ENCODE measurements around the gene TECPR2. TPM values are rescaled to one million over a fixed set of nuclear protein-coding genes. Genes with fewer than 3 reads are reported as not detected.

The TECPR2 gene
- total RNA-seq, 1 donor from 2014 or later = 21.4 TPM

DNA sequence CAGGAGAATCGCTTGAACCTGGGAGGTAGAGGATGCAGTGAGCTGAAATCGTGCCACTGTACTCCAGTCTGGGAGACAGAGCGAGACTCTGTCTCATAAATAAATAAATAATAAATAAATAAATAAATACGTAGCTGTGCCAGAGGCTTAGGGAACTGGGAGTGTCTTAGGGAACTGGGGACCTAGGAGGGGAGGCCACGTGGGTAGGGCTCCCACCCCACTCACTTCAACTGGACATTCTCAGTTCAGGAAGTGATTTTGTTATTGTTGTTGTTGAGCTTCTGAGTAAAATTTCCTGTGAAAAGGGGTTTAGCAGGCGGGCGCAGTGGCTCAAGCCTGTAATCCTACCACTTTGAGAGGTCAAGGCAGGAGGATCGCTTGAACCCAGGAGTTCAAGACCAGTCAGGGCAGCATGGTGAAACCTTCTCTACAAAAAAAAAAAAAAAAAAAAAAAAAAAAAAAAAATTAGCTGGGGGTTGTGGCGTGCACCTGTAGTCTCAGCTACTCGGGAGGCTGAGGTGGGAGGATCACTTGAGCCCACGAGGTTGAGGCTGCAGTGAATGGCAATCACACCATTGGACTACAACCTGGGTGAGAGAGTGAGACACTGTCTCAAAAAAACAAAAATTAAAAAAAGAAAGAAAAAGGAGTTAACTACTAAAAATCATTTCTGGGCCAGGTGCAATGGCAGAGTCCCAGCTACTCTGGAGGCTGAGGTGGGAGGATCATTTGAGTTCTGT is 165.9 kb downstream of the TECPR2 start:
- H3K27ac ChIP-seq = no peak overlapping the region
- peaks cover 8% of the 10 kb centered on the region for H3K4me1 ChIP-seq
- TF ChIP-seq, protein P1, sequence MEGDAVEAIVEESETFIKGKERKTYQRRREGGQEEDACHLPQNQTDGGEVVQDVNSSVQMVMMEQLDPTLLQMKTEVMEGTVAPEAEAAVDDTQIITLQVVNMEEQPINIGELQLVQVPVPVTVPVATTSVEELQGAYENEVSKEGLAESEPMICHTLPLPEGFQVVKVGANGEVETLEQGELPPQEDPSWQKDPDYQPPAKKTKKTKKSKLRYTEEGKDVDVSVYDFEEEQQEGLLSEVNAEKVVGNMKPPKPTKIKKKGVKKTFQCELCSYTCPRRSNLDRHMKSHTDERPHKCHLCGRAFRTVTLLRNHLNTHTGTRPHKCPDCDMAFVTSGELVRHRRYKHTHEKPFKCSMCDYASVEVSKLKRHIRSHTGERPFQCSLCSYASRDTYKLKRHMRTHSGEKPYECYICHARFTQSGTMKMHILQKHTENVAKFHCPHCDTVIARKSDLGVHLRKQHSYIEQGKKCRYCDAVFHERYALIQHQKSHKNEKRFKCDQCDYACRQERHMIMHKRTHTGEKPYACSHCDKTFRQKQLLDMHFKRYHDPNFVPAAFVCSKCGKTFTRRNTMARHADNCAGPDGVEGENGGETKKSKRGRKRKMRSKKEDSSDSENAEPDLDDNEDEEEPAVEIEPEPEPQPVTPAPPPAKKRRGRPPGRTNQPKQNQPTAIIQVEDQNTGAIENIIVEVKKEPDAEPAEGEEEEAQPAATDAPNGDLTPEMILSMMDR (IDR thresholded peaks at IDR 0.05) = no peak
- H3K36me3 ChIP-seq = no peaks in the 10 kb centered on the region
- H3K4me3 ChIP-seq = no peak overlapping the region
- no peak for ATAC-seq
- intact Hi-C loops (cut with DNase I) = no loop called here
- H3K9me3 ChIP-seq = no peaks in the 10 kb centered on the region
- H3K27me3 ChIP-seq = no peaks in the 10 kb centered on the region
- no peak for DNase-seq

DNA sequence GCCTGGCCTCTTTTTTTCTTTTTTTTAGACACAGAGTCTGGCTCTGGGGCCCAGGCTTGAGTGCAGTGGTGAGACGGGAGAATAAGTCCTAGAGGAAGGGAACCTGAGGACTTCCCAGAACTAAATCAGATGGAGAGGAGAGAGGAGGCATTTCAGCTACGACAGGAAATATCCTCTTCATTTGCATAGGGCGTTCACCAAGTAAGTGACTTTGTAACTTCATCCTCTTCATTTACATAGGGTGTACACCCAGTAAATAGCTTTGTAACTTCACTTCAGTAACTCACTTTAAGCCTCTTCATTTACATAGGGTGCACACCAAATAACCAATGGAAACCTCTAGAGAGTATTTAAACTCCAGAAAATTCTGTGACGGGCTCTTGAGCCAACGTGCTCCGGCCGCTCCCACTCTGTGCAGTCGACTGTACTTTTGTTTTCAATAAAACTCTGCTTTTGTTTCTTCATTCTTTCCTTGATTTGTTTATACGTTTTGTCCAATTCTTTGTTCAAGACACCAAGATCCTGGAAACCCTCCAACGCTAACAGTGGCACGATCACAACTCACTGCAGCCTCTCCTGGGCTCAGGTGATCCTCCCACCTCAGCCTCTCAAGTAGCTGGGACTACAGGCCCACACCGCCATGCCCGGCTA is 168.2 kb downstream of the TECPR2 start:
- intact Hi-C loops (cut with DNase I) = no loop called here
- peak overlapping the region; percentile 58 for H3K27ac ChIP-seq
- ATAC-seq = peak; percentile 84

DNA sequence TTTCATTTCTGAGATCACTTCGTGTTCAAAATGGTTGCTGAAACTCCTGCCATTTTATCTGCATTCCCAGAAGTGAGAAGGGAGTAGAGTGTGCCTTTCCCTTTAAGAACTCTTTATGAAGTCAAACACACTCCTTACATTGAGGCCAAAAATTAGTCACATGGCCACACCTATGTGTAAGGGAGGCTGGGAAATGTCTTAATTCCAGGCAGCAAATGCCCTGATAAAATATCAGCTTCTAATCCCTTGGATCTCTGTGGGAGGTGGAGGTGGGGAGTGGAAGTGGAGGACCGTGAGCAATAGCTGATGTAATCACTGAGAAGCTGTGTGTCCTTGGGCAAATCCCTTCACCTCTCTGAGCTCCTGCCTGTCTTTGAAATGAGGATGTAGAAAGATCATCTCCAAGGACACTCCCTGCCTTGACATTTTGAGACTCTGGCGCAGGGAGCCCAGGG is 169.5 kb downstream of the TECPR2 start:
- Histone ChIP-seq H3K36me3 (no peaks in the 10 kb centered on the region), H3K4me1 (no peaks in the 10 kb centered on the region), H3K4me3 (no peak overlapping the region), H3K9me3 (no peaks in the 10 kb centered on the region), H3K27me3 (no peaks in the 10 kb centered on the region), H3K27ac (no peak overlapping the region)
- ATAC-seq = no peak
- no peak for DNase-seq
- intact Hi-C loops (cut with DNase I) = no loop called here
- TF ChIP-seq, protein P1 (IDR thresholded peaks at IDR 0.05) = no peak

More for the DNA sequence above, 168.2 kb downstream of the TECPR2 start:
- no peak for DNase-seq
- no peaks in the 10 kb centered on the region for H3K36me3 ChIP-seq
- no peaks in the 10 kb centered on the region for H3K27me3 ChIP-seq
- TF ChIP-seq, protein P1 (IDR thresholded peaks at IDR 0.05) = no peak
- no peaks in the 10 kb centered on the region for H3K9me3 ChIP-seq
- no peaks in the 10 kb centered on the region for H3K4me1 ChIP-seq
- no peak overlapping the region for H3K4me3 ChIP-seq

DNA sequence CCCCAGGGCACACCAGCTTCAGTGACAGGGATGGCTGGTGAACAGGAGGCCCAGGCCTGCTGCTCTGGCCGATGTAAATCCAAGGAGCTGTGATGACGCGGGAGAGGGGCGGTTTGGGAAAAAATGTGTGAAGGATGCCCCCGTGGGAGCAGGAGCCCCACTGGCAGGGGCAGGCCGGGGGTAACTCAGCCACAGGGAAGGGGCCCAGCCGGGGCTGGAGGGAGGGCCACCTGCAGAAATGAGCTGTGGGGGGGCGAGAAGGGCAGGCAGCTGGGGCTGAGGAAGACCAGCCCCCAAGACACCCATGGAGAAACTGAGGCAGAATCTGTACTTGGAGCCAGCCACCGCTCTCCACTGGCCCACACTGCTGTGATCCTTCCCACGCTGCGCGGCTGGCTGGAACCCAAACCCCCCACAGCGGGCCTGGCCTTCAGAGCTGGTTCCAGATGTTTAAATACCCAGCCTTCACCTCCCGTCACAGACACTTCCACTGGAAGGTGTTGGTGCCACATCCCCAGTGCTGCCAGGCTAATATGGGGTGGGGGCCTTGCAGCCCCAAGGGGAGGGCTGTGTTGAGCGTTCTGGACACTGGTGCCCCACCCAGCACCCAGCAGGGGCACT is 175.3 kb downstream of the TECPR2 start:
- TF ChIP-seq, protein P1 (IDR thresholded peaks at IDR 0.05) = no peak
- Histone ChIP-seq H3K4me1 (peaks cover 7% of the 10 kb centered on the region), H3K4me3 (no peak overlapping the region), H3K9me3 (no peaks in the 10 kb centered on the region), H3K36me3 (no peaks in the 10 kb centered on the region), H3K27ac (no peak overlapping the region), H3K27me3 (no peaks in the 10 kb centered on the region)
- no peak for ATAC-seq
- intact Hi-C loops (cut with DNase I) = no loop called here
- DNase-seq = no peak

DNA sequence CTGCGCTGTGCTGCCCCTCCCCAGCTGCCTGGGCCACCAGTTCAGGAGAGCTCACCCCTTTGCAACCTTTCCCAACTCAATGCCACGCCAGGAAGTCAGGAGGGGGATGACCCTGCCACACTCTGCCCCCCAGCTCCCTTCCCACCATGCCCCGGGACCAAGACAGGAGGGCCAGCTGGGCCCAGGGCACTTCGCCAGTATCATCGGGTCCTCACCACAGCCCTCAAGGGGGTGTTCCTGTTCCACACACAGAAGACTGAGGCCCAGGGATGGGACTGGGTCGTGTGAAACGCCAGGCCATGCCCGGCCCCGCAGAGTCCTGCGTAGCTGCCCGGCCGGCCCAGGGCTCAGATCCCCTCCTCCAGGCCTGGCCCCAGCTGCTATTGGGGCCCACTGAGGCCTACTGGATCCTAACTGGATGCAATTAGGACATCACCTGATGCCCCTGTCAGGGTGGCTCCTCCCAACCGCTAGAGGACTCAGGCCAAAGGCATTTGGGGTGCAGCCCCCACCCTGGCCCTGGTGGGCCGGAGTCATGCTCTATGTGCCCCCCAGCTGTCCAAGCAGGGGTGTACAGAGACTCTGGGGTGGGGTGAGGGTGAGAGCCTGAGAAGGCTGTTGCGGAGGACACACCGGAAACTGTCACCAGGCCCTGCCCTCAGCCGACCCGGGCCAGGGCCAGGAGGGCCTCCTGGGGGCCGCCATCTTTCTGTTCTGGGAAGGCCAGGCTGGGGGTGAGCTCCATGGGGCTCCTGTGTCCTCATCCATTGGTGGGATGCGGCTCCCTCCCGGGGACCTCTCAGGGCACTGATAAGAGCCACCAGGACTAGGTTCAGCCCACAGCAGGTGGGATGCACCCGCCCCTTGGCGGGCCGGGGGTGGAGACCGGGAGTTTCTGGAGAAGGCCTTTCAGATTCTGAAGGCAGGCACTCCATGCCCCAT is 176.1 kb downstream of the TECPR2 start:
- no peaks in the 10 kb centered on the region for H3K27me3 ChIP-seq
- ATAC-seq (no peak), DNase-seq (no peak)
- no peak overlapping the region for H3K4me3 ChIP-seq
- TF ChIP-seq, protein P1 (IDR thresholded peaks at IDR 0.05) = no peak
- H3K36me3 ChIP-seq = no peaks in the 10 kb centered on the region
- no peak overlapping the region for H3K27ac ChIP-seq
- peaks cover 7% of the 10 kb centered on the region for H3K4me1 ChIP-seq
- no peaks in the 10 kb centered on the region for H3K9me3 ChIP-seq
- intact Hi-C loops (cut with DNase I) = no loop called here

Data from upper lobe of right lung (tissue), 1 donor.